CD1c-positive myeloid dendritic cell (primary cell): ENCODE results near the gene PLAU.
"Not testable (repeated sequence)": the region's sequence is repeated elsewhere in the genome, so short reads cannot be mapped to it uniquely, and the experiment has no call there.

Source experiments
- DNase-seq: peaks from one replicate; pipeline ENCODE4 v3.0.0-alpha.2; 2016; ENCODE audit errors: extremely low spot score

PLAU gene

DNA sequence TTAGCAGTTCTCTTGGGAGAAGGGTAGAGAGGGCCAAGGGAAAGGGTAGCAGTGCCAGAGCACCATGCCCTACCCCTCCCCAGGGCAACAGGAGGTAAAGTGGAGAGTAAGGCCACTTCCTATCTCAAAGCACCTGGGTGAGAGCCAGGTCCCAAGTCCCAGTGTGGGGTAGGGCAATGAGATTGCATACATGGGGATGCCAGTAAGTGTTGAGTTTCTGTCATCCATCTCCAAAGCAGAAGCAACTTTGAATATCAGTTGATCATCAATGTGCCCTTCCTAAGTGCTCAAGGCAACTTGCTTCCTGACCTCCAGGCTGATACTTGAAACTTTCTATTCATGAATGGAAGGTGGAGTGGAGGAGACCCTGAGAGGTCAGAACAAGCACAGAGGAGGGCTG lies 34.4 kb upstream of the PLAU start:
- no peak for DNase-seq

DNA sequence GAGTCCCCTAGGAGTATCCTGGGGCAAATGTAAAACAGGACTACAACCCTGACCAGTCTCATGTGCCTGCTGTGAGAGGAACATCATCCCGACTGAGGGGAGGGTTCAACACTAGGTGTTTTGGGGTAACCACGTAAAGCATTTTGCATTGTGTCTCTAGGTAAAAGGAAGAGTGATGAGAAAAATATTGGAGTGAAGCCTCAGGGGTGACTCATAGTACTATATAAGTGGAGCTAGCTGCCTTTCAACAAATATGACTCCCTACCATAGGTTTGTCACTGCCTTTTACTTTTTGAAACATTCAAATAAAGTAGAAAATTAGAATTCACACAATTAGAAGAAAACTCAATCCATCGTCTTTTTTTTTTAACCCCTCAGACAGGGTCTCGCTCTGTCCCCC lies 34.0 kb upstream of the PLAU start:
- DNase-seq: no peak

DNA sequence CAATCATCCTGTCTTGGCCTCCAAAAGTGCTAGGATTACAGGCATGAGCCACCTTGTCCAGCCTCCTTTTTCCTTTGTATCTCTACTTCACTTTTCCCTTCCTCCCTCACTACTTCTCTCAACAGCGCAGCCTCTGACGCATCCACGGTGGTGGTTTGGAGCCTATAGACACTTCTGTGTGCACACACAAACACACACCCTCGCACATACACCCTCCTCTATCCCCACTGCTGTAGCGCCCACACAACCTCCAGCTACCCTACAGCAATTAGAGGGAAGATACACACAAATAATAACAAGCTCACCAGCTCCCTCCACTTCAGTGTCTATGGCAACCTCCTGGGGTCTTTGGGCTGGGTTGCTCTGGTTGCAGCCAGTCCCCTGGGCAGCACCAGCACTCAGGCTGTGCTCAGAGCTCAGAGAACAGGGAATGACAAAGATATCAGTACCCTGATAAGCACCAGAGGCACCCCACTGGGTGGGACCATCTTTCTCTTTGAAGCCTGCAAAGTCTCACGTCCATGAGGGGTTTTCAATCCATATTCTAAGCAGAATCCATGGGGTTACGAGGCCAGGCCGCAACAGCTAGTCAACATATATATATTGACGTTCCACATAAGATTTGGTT lies 33.3 kb upstream of the PLAU start:
- no peak for DNase-seq

DNA sequence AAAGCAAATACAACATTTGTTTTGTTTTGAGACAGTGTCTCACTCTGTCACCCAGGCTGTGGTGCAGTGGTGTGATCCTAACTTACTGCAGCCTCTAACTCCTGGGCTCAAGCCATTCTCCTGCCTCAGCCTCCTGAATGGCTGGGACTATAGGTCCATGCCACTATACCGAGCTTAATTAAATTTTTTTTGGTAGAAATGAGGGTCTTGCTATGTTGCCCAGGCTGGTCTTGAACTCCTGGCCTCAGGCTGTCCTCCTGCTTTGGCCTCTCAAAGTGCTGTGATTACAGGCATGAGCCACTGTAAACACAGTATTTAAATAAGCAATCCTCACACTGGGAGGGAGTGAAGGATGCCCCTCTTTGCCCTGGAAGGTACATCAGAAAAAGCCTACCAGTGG lies 32.6 kb upstream of the PLAU start:
- DNase-seq: no peak

DNA sequence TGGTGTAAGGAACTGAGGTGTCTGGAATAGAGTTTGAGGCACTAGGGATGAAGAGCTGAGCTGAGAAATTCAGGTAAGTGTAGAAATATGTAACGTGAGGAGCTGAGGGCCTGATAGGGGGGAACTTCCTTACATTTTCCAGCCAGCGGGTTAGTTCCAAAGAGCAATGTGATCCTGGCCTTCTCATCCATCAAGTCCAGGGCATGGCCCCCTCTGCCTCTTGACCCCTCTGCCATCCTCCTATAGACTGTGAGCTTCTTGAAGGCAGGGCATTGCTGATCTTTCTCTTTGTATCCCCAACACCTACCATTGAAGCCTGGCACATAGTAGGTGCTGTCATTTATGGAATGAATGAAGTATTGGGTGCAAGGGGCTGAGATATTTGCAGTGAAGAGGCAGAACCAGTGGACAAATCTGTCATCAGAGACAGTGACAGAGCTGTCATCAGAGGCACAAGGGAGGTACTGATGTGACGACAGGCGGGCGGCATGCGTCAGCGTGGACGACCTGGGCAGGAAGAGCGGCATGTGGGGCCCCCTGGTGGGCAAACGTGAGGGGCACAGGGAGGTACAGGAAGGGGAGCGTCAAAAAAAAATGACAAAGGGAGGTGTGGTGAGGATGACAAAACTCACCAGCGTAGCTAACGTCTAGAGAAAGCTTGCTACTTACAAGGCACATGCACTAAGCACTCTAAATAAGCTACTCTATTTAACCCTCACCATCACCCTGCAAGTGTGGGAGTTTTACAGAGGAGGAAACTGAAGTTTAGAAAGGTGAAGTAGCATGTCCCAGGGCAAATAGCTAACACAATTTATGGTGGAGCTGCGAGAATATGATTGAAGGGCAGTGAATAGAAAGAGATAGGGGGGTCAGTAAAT lies 31.4 kb upstream of the PLAU start:
- DNase-seq: peak; percentile 96

DNA sequence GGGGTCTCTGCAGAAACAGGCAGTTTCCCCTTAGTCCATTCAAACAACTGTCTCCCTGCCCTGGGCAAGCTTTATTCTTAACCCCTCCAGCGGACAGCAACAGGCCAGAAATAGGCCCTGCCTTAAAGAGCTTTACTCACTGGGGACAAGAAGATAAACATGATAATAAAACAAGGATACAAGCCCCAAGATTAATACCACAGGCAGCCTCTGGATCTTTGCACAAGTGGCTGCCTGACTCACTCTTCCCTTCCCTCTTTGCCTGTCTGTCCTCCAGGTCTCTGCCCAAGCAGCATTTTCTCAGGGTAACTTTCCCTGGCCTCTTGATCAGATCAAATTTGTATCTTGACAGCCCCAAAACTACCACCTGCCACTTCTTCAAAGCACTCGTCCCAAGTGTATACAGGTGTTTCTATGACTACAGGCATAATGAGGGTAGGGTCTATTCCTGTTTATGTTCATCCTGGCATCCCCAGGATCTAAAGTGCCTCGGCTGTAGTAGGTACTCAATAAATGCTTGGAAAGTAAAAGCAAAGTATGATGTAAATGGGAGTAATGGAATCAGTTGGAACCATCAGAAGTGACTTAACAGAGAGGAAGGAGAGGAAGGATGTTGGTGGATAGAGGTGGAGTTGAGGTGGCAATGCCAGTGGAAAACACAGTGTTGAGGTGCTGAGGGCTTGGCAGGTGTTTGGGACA lies 29.6 kb upstream of the PLAU start:
- no peak for DNase-seq

DNA sequence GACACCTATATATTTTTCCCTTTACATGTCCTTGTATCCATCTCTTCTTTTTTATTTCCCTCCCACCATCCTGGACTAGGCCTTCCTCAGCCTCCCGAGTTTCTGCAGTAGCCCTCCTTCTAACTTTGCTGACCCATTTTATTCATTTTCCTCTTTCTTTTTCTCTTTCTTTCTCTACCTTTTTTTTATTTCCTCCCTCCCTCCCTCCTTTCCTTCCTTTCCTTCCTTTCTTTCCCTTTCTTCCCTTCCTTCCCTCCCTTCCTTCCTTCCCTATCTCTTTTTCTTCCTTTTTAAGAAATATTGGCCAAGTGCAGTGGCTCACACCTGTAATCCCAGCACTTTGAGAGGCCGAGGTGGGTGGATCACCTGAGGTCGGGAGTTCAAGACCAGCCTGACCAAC lies 26.9 kb upstream of the PLAU start:
- no peak for DNase-seq

DNA sequence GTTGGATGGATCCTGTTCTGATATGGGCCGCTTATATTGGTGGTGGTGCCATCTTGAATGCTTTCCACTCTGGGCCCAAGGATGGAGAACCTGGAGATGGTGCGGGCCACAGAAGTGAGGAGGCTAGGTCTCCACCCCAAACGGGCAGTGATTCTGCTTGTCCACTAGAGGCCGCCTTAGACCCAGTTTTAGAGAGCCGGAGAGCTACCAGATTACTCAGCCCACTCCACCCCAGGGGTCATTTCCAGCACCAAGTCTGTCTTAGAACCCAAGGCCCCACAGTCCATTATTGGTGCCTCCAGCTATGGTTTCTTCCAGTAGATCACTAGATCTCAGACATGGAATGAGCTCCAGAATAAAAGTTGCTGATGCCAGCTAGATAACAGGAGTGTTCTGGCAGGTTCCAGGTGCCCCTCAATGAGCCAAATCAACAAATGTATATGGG lies 24.8 kb upstream of the PLAU start:
- DNase-seq: peak; percentile 79

DNA sequence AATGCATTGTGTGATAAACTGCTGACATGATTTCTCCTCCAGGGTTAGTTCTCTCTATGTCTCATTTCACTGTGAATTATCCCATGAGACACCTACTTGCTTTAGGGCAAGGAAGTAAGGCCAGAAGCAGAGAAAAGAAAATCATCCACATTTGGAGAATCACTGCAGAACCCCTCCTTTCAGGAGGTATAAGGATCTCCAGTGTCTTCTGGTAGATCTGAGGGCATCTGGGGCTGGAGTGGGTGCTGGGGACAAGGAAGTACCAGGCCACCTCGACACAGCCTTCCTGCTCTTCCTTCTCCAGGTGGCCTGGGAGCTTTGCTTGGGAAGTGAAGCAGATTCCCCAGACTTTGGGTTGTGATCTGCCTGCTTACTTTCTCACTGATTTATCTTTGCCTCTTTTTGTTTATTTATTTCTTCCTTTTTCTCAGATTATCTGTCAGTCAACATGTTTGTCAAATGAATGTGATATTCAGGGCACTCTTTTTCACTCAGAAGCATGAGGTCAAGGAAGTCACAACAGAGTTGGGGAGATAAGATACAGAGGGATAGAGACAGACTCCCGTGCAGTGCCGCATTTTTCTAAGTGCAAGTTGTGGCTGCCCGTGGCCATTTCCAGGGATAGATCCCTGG lies 24.2 kb upstream of the PLAU start:
- DNase-seq: peak; percentile 23

DNA sequence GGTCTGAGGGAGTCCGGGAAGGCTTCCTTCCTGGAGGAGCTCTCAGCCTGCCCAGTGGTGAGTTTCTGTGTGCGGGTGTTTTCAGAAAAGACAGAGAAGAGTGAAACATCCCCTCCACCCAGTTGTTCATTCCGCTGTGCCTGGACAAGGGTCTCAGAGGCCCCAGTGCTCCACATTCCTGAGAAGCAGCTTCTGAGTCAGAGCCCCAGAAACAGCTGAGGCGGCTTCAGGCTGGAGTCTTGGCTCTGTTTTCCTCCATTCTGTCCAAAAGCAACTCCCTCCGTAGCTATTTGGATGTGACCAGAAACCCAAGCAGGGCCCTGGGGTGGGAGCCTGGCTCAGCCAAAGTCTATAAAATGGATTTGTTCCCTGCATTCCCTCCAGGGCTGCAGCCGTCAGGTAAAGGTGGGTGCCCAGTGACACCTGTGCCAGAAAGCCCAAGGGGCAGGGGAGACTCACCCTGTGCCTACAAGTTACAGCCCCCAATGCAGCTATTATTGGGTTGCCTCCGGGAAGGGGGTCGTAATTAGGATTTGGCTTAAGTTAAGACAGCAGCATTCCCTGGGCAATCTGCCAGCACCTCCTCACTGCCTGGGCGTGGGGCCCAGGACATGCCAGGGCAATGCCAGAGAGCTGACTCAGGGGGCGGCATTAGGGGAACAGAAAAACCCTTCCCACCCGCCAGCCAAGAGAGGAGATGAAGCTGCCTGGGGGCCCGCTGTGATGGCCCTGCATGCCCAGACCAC lies 23.5 kb upstream of the PLAU start:
- DNase-seq: peak; percentile 84

DNA sequence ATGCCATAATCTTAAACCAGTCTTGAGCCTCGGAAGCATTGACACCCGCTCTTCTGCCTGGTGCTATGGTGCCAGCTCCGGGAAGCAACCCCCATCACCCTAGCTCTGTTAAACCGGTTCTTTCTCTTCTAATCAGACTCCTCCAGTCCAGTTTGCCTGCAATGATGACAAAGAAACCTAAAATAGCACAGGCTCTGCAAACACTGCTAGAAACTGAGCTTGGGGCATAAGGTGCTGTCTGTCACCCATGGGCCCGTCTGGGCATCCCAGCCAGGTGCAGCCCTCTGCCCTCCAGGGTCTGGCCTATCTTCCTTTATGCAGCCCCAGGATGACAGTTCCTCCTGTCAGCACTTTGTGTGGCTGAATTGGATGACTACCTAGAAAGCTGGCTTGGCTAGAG lies 22.4 kb upstream of the PLAU start:
- no peak for DNase-seq

DNA sequence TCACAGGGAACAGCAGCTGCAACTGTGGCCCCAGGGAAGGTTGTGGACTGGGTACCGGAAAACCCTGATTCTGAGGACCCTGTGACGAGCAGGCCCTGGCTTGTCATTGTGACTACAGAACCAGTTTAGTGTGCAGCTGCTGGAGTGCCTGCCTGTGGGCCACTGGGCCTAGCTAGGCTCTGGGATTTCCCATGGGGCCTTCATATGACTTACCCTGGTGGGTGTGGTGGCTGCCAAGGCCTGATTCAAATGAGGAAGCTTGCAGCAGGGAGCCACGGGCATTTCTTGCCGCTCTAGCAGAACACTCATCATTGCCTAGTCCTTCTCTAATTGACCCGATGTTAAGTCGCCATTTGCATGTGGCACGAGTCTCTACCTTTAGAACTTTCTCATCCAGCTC lies 21.9 kb upstream of the PLAU start:
- DNase-seq: peak; percentile 94

DNA sequence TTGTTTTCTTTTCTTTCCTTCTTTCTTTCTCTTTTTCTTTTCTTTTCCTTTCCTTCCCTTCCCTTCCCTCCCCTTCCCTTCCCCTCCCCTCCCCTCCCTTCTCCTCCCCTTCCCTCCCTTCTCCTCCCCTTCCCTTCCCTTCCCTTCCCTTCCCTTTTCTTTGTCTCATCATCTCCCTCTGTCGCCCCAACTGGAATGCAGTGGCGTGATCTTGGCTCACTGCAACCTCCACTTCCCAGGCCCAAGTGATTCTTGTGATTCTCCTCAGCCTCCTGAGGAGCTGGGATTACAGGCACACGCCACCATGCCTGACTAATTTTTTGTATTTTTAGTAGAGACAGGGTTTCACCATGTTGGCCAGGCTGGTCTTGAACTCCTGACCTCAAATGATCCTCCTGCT lies 21.5 kb upstream of the PLAU start:
- DNase-seq: not testable (repeated sequence)

DNA sequence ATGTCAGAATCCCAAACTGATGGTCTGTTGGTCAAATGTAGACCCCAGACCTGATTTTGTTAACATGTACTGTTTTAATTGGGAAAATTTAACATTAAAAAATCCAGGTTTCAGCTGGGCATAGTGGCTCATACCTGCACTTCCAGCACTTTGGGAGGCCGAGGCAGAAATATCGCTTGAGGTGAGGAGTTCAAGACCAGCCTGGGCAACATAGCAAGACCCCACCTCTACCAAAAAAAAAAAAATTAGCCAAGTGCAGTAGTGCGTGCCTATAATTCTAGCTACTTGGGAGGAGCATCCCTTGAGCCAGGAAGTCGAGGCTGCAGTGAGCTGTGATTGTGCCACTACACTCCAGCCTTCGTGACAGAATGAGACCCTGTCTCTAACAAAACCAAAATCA lies 20.7 kb upstream of the PLAU start:
- DNase-seq: no peak

DNA sequence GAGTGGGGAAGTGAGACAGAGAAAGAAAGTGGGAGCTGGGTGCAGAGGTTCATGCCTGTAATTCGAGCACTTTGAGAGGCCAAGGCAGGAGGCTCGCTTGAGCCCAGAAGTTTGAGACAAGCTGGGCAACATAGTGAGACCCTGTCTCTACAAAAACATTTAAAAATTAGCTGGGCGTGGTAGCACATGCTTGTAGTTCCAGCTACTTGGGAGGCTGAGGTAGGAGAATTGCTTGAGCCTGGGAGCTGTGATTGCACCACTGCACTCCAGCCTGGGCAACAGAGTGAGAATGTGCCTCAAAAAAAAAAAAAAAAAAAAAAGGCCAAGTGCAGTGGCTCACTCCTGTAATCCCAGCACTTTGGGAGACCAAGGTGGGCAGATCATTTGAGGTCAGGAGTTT lies 20.1 kb upstream of the PLAU start:
- not testable (repeated sequence) for DNase-seq

DNA sequence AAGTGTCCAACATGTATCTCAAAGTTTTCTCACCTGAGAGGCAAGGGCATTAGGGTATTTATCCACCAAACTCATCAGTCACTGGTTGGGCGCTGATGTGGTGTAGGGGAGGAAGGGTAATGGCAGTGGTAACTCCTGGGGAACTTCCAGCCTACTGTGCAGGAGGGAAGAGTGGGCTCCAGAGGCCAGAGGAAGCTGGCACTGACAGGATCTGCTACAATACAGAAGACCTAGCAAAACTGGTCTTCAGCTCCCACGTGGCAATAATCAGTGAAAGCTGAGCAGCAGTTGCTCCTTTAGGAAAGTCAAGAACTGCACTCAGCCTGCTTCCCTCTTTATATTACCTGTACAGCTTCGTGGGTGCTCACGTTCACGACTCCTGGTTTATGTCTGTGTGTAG lies 19.4 kb upstream of the PLAU start:
- no peak for DNase-seq

DNA sequence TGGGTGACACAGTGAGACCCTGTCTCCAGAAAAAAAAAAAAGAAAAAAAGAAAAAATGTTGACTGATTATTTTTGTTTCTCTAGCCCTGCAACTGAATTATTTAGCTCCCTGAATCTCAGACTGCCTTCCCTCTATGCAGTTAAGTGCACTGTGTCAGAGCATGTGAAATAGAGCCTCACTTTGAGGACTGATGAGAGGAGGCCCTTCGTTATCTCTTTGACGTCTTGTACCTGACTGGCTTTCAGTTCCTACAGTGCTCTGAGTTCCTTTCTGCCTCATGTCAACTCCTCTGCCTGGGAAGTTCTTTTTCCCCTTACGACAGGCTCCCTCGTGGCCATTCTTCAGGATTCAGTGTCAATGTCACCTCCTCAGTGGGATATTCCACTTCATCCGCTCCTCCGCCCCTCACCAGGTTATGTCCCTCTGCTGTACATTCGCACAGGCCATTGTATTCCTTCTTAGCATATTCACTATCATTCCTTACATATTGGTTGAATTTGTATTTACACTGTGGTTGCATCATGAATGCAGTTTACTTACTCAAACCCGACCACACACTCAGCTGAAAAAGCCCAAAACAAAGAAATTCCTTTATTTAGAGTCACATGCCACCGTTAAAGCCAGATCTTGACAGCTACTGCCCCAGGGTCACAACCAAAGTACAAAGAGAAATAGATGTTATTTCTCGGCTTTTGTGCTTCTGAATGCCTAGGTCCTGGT lies 18.5 kb upstream of the PLAU start:
- DNase-seq: no peak

DNA sequence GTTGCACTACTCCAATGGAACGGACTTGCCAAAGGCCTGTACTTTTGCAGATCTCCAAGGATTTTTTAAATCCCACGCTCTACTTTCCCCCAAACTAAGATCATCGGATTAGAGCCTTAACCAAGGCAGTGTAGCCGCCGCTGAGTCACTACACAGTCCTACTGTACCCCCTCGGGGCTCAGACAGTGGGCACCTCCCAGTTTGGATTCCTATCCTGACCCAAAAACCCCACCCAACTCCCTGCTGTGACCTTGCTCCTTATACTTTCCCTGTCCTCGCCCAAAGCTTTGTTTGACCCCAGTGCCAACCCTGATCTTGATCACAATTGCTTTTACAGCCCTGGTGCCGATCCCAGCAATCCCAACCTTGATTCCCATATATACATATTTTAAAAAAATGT lies 17.5 kb upstream of the PLAU start:
- DNase-seq: no peak

DNA sequence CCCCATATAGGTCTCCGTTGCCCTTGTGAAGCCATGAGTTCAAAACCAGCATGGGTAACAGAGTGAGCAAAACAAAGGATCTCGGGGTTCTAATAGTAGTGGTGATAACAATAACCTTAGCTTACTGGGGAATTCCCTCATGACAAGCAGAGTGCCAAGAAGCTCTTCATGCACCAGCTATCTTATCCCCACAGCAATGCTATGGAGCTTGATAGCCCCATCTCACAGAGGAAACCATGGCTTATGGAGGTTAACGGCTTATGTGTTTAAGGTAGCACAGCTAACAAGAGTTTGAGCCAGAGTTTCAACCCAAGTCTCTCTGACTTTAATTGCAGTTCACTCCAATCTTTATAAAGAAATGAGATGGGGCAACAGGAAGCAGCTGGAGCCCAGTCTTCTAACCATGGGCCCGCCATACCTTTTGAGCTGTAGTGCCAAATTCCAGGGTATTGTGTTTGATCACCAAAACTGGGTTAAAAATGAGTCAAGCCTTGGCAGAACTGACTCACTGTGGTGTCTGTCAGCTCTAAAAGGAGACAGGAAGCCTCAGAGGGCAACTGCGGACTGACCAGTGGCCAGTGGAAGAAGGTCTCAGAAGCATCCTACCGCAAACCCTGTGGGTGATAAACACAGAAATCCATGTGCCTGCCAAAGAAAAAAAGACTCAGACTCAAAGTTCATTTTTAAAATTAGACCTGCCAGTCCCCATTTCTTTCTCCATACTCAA lies 16.5 kb upstream of the PLAU start:
- peak; percentile 29 for DNase-seq

DNA sequence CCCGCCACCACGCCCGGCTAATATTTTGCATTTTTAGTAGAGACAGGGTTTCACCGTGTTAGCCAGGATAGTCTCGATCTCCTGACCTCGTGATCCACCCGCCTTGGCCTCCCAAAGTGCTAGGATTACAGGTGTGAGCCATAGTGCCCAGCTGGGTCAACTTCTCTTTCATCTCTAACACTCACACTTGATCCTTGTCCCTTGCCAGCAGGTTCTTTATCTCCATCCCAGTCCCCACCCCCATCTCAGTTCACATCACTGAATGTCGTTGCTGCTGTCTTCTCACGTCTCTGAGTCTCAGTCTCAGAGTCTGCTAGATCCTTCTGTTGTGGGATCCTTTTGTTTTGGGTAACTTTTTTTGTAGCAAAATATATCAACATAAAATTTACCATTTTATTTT lies 15.6 kb upstream of the PLAU start:
- DNase-seq: not testable (repeated sequence)
